Measurements from ENCODE around the gene APBA1.

The APBA1 gene

DNA sequence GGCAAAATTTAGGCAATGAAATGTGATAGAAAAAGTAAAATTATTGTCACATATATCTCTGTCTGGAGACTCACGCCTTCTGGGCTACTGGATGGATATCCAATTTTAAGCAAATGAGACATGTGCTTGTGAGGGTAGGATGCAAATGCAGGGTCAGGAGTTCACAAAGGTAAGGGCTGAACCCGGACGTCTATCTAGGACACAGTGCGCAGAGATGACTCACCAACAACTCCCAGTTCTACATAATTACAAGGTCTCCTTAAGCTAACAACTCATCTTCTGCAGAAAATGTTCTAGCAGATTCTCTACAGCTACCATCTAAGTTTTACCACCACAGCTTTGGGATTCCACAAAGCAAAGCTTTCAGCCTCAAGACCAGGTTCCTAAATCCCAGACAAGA lies 186.7 kb downstream of the APBA1 start:
- DNase-seq (ENCODE audit: low read depth in 2 of 2, low spot score in 1 of 2), result no peak

- no peak for DNase-seq (ENCODE audit: low read depth in 2 of 2, low spot score in 1 of 2)
Measured at GRCh38 chr9:69483886-69484422, 188.2 kb downstream of the APBA1 start.

- DNase-seq (ENCODE audit: low read depth in 2 of 2, low spot score in 1 of 2), result no peak
Measured at GRCh38 chr9:69476797-69477196, 195.4 kb downstream of the APBA1 start.

DNA sequence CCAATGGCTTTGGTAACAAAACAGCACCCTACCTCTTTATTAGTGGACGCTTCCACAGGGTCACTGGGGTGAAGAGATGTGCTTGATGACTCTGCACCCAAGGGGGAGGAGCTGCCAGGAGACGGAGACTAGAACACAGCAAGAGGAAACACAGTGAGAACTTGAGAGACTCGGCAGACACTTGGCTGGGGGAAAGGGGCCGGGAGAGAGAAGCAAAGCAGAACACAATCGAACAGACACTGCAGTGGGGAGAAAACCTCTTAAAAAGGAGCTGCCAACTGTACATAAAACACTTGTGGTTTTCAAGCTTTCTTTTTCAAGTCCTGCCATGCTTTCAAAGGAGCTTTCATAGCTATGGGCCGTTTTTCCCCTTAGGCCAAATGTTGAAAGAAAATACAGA lies 196.2 kb downstream of the APBA1 start:
- no peak for DNase-seq (ENCODE audit: low read depth in 2 of 2, low spot score in 1 of 2)

- DNase-seq (ENCODE audit: low read depth in 2 of 2, low spot score in 1 of 2), result no peak
Measured at GRCh38 chr9:69474821-69475220, 197.3 kb downstream of the APBA1 start.

GRCh38 chr9:69472101-69472620 lies 200.0 kb downstream of the APBA1 start:
- no peak for DNase-seq (ENCODE audit: low read depth in 2 of 2, low spot score in 1 of 2)

DNA sequence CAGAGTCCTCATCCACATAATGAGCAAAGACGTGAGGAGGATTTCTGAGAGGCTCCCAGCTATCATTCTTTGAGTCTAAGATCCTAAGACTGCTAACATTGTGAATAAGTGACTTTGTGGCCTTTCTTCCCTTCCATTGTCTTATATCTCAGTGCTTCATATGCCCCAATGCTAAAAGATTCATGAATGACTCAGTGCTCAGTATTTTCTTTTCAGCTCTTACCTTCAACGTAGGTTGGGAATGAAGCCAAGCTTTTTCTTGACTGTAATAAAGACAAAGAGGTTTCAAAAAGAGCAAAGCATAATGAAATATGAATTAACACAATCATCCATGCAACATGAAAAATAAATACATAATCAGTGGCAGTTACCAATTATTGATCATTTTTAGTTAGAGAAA lies 200.7 kb downstream of the APBA1 start:
- DNase-seq (ENCODE audit: low read depth in 2 of 2, low spot score in 1 of 2), result no peak

DNA sequence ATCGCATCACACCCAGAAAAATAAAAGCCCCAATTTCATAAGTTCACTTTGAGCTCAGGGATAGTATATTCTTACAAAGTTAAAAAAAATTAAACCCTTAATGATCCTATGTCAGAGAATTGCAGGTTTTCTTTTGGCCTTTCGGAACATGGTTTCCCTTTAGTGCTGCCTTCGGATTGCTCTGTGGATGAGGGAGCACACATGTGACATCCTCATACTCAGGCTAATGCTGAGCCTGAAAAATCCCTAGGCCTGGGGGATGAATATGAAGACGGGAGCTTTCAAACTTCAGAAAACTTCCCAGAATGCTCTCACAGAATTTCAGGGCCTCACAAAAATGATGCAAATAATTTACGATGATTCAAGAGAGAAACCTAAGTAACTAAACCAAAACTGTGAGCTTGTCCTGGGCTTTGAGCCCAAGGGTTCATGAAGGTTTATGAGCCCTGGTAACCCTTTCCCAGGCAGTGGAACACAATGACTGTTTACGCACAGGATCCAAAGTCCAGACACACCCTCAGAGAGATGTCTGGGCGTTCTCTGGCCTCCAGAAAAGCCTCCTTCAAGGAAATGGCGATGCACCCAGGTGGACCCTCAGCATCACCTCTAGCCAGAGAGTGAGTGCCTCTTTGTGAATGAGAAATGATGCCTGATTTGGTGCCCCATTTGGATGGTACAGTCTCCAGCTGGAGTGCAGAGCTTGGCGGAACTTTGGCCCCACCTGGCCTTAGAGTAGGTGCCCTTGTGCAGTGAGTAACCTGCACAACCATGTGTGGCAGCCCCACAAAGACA lies 201.8 kb downstream of the APBA1 start:
- no peak for DNase-seq (ENCODE audit: low read depth in 2 of 2, low spot score in 1 of 2)

DNA sequence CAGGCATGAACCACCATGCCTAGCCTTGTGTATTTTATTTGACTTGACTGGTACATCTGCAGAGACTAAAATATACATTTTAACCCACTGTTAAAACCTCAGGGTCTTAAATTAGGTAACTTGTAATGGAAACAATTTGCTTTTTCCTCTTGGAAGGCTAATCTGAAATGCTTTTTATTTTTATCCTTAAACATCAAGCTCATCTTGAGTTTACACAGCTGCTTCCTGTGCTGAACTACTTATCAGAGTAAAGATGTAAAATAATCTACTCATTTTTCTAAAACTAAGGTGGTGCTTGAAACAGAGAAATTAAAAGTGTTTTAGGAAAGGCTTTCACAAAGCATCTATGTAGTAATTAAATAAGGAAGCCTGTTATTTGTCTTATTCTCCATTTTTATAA lies 203.0 kb downstream of the APBA1 start:
- no peak for DNase-seq (ENCODE audit: low read depth in 2 of 2, low spot score in 1 of 2)

DNA sequence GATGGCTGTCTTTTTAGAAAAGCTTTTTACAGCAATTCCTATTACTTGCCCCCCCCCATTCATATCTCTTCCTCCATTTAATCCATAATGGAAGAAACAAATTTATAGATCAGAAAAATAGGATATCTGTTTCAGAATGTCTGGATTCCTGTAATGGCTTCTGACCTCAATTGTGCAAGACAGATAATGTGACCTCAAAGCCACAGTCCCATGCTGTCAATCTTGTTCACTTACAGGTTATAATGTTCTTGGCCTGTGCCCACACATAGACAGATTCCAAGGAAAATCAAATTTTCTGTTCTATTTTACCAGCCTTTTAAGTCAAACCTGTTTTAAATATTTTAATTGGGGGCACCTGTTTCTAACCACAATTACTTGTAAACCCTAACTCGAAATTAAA lies 203.8 kb downstream of the APBA1 start:
- DNase-seq (ENCODE audit: low read depth in 2 of 2, low spot score in 1 of 2), result no peak

DNA sequence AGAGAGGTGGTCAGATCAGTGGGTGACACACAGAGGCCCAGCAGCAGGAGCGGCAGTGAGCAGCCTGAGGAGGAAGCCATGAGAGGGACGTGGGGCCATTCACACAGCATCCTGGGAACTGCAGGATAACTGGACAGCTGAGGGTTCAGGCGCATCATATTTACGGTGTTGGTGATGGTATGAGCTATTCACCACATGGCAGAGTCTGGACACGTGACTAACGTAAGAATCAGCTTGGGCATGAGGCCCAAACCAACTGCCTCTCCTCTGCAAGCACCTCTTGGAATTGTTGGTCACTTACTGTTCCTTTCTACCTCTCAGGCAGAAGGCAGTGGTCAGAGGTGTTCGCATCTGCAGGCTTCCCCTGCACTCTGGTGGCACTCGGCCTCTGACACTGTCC lies 206.0 kb downstream of the APBA1 start:
- DNase-seq (ENCODE audit: low read depth in 2 of 2, low spot score in 1 of 2), result no peak

GRCh38 chr9:69465473-69465872 lies 206.7 kb downstream of the APBA1 start:
- DNase-seq (ENCODE audit: low read depth in 2 of 2, low spot score in 1 of 2), result no peak

DNA sequence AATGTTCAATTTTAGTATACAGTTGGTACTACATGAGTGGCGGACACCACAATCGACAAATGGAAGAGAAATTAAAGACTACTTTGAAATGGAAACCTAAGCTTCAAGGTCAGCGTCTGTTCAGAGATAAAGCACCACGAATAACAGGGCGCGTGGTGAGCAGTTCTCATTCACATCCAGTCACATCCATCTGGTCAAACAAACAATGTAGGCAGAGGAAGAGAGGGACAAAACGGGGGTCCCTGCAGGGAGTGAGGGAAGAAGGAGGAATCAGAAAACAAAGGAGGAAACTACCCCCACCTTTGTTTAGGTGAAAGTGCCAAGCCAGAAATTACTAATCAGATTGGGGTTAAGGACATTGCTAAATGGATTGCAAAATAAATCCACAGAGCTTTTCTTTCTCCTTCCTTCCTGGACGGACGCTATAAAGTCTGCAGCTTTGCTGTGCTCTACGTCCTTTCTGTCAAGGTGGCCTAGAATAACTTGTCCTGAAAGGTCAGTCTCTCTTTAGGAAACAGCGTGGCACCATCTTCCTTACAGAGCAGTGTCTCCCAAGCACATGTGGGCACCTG lies 208.6 kb downstream of the APBA1 start:
- no peak for DNase-seq (ENCODE audit: low read depth in 2 of 2, low spot score in 1 of 2)

GRCh38 chr9:69462394-69462793 lies 209.8 kb downstream of the APBA1 start:
- DNase-seq (ENCODE audit: low read depth in 2 of 2, low spot score in 1 of 2), result no peak

DNA sequence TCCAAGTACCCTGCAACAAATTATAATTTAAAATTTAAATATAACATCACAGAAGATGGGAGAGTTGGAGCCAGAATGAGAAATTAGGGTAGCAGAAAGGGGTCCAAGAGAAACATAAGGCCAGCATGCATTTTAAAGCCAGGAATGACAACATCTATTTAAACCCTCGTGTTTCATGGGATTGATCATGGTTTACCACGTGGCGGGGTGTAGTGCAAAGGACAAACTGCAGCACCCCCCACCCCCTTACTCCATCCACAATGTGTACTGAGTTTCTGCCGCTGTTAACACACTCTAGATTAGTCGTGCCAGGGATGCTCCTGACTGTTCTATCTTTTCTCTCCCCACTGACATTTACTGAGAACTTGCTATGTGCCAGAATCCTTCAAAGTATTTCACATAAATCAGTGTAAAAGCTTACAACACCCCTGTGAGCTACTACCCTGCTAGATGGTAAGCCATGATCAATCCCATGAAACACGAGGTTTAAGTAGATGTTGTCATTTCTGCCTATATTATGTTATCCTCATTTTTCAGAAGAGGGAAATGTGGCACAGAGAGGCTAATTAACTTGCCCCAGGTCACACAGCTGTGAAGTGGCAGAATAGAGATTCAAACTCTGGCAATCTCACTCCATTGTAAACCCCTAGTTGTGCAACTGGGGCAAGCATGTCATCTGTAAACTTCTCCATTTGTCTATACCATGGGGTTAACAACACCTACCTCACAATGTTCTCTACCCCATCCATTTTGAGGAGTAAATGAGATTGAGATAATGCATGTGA lies 210.9 kb downstream of the APBA1 start:
- no peak for DNase-seq (ENCODE audit: low read depth in 2 of 2, low spot score in 1 of 2)

- no peak for DNase-seq (ENCODE audit: low read depth in 2 of 2, low spot score in 1 of 2)
Measured at GRCh38 chr9:69460012-69460411, 212.2 kb downstream of the APBA1 start.

GRCh38 chr9:69458176-69458575 lies 214.0 kb downstream of the APBA1 start:
- no peak for DNase-seq (ENCODE audit: low read depth in 2 of 2, low spot score in 1 of 2)

- no peak for DNase-seq (ENCODE audit: low read depth in 2 of 2, low spot score in 1 of 2)
Measured at GRCh38 chr9:69456201-69456600, 216.0 kb downstream of the APBA1 start.

DNA sequence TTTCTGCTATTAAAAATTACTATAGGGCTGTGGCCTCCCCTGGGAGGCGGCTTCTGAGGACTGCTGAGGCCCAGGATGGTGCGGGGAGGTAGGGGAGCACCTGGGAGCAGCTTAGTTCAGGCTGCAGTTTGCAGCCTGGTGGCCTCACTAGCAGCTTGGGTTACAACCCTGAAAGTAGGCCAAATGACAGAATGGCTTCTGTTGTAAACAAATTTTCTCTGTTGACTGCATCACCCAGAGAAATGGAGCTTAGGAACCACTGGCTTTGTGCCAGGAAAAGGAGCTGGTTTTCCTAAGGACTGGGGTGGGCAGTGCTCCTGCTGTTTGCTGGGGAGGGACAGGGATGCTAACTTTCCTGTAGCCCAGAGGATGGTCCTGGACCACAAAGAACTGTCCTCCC lies 216.9 kb downstream of the APBA1 start:
- DNase-seq (ENCODE audit: low read depth in 2 of 2, low spot score in 1 of 2), result no peak

DNA sequence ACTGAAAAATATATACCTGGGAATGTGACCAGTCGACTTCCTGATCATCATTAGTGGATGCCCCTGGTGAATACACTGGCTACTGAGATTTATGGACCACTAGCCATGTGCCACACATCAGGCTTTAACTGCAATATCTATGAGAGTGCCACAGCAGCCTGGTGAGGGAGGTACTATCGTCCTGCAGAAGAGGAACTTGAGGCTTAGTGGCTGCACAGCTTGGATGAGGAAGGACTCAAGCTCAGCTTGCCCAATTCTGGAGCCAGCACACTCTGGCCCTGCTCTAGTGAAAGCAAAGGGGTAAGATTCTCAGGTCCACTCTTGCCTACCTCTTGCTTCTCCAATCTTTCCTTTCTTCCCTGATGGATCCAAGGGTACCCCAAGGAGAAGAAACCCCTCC lies 217.8 kb downstream of the APBA1 start:
- DNase-seq (ENCODE audit: low read depth in 2 of 2, low spot score in 1 of 2), result no peak

DNA sequence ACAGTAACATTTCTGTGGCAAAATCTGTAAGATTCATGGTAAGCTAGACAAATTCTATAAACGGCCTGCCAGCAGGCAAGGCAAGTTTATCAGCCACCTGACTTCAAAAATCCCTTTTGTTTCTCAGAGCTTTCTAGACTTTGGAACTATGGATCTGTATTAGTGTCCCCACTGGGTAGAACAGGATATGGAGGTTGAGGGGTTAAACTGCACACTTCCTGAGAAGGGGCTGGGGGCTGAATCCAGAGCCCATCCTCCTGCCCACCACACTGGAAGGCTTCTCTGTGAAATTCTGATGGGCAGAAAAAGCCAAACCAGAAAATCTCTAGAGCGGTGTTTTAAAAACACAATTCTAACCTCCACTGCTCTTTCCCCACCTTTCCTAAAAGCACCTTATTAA lies 218.4 kb downstream of the APBA1 start:
- no peak for DNase-seq (ENCODE audit: low read depth in 2 of 2, low spot score in 1 of 2)
